ENCODE results near the gene SLC24A1.

Gene SLC24A1

DNA sequence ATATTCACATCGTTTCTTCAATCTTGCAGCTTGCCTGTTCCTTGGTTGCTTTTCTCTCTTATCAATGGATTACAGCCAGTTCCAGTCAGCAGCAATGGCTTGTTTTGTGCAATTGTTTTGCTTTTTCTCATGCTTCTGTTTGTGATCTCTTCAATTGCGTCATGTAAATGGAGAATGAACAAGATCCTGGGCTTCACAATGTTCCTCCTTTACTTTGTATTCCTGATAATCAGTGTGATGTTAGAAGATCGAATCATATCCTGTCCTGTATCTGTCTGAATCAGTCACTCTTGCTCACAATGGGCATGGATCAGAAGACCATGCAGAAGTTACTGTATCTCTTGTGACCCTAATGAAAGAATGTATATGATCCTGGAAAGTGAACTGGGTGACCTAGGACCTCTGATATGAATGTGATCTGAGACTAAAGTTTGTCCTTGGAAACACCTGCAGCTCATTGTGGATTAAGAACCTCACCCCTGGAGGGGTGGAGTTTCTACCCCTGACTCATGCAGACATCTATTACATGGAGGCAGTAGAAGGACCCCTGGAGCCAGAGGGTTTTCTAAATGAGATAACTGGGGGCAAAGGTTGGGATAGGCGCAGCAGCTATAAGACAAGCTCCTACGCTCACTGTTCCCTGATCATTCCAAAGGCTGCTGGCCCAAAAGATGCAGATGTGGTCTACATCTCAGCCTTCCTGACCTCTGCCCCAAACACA lies 32.2 kb downstream of the SLC24A1 start:
- no peak for DNase-seq

DNA sequence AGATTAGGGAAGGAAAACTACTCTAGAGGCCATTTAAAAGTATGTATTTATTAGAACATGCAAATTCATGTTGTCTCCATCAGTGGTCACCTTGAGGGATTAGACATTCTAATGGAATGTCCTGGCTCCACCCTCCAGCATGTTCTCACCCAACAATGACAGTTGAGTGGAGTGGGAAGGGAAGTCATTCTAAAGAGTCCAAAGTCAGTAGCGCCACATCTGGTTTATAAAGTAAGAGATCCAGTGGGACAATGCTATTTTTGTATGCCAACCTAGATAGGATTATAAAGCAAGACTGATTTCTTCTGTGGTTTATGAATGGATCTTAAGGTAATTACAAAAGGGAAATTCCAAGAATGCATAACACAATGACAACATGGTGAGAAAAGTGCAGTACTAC lies 33.3 kb downstream of the SLC24A1 start:
- DNase-seq, result no peak

DNA sequence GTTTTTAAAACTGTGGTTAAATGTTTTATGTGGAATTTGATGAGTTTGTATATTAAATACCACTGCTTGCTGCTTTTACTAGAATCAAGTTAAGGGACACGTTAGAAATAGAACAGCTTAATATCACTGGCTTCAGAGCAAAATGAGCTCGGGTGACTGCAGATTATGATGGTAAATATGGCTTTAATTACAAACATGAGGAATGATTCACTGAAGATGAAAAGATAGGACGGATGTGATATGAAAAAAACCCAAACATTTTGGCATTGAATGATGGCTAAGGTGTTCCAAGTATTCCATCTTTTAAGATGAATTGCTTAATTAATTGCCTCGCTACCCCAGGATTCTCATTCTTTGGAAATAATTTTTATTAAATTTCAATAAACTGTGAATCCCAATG lies 33.7 kb downstream of the SLC24A1 start:
- DNase-seq, result no peak

DNA sequence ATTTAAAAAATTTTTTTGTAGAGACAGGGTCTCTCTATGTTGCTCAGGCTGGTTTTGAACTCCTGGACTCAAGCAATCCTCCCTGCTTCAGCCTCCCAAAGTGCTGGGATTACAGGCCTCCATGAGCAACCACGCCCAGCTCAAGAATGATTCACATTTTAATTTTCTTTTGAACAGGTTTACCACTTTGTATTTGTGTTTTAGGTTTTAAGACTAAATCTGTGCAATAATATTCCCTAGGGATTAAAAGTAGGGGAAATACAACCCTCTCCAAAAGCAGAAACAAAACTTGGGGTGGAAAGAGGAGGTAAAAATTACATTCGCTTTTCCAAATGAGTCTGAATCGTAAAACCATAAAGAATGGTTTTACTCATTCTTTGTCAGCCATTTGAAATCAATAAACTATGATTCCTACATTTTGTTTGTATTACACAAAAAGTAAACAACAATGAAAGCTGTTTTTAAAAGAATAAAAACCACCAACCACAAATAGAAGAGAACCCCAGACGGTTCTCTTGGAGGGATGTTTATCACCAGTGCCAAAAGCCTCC lies 37.8 kb downstream of the SLC24A1 start:
- no peak for DNase-seq

DNA sequence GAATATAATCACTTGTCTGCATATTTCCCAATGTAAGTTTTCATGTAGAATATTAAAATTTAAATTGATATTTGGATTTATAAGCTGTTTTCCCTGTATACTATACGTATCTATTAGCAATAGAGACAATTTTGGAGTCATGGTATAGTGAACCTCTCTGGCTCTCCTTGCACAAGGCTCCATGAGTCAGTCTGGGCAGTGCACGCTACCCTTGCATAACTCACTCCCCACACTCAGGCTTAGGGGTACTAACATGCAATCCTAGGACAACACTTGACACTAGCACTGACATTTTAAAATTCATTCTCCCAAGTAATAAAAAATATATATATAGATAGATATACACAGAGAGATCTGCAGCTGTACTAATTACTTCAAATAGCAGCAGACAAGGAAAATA lies 39.2 kb downstream of the SLC24A1 start:
- no peak for DNase-seq

DNA sequence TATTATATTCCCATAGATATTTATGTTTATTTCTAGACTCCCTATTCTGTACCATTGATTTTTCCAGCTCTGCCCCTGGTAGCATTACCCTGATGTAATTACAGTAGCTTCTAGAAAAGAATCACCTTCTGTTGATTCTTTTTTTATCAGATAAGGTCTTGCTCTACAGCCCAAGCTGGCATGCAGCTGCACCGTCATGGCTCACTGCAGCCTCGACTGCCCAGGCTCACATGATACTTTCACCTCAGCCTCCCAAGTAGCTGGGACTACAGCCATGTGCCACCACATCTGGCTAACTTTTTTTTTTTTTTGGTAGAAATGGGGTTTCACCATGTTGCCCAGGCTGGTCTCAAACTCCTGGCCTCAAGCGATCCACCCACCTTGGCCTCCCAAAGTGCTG lies 41.8 kb downstream of the SLC24A1 start:
- DNase-seq, result no peak

DNA sequence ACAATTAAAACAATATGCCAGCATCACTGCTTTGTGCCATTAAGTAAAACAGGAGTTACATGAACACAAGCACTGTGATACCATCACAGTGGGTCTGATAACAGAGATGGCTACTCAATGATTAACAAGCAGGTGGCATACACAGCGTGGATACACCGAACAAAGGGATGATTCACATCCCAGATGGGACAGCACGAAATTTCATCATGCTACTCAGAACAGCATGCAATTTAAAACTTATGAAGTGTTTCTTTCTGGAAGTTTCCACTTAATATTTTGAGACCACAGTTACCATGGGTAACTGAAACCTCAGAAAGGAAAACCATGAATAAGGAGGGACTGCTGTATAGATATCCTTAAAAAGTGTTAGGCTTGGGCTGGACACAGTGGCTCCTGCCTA lies 44.5 kb downstream of the SLC24A1 start:
- DNase-seq, result no peak

DNA sequence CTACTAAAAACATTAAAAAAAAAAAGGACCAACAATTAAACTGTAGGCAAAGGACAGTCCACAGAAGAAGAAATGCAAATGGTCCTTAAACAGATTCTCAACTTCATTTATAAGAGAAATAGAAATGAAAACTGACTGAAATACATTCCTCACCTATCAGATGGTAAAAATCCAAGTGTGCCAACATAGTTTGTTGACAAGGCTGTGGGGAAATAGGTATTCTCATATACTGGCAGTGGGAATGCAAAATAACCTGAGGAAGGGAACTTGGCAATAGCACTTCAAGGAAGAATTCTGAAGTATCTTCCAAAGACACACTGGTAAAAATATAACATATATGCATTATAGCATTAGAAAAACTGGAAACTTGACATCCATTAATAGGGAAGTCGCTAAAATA lies 53.8 kb downstream of the SLC24A1 start:
- no peak for DNase-seq

DNA sequence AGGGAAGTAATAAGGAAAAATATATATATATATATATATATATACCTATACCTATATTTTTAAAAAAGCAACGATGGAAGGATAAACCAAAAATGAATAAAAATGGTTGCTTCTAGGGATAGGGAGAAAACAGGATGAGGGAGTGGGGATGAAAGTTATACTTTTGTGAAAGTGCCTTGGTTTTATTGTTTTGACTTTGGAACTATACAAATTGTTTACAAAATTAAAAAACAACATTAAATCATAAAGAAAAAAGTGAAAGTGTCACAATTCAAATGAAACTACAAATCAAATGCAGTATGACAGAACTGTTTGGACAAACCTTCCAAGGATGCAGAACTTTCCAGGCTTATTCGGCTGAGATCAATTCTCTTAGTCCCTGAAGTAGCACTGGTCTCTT lies 54.4 kb downstream of the SLC24A1 start:
- no peak for DNase-seq

DNA sequence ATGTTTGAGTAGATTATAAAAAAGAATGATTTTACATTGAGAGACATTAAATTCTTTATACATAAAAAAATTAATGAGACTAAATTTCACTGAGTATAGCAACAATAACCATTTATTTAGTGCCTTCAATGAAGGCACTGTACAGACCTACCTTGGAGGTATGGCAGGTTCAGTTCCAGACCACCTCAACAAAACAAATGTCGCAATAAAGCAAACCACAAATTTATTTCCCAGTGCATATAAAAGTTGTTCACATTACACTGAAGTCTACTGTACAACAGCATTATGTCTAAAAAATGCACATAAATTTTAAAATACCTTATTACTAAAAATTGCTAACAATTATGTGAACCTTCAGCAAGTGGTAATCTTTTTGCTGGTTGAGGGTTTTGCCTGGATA lies 58.8 kb downstream of the SLC24A1 start:
- no peak for DNase-seq

DNA sequence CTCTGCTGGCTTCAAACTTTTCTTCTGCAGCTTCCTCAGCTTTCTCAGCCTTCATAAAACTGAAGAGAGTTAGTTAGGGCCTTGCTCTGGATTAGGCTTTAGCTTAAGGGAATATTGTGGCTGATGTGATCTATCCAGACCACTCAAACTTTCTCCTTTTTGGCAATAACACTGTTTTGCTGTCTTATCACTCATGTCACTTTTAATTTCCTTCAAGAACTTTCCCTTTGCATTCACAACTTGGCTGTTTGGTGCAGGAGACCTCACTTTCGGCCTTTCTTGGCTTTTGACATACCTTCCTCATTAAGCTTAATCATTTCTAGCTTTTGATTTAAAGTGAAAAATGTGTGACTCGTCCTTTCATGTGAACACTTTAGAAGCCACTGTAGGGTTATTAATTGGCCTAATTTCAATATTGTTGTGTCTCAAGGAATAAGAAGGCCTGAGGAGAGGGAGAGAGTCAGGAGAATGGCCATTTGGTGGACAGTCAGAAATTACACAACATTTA lies 60.7 kb downstream of the SLC24A1 start:
- no peak for DNase-seq

DNA sequence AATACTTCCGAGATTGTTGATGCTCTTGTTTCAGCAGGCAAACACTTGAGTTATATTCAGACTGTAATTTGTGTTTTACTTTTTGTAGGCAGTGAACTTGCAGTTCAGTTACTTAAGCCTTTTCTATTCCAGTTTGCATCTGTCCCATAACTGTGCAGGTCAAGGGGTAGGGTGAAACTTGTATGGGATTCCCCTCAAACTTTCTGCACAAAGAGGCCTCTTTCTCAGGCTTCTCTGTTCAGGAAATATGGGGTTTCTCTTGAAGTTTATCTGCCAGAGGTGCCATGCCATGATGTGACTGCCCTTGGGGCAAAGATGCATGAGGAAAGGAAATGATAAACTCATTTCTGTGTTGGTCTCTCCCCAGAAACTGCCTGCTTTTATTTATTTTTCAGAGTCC lies 66.7 kb downstream of the SLC24A1 start:
- no peak for DNase-seq

DNA sequence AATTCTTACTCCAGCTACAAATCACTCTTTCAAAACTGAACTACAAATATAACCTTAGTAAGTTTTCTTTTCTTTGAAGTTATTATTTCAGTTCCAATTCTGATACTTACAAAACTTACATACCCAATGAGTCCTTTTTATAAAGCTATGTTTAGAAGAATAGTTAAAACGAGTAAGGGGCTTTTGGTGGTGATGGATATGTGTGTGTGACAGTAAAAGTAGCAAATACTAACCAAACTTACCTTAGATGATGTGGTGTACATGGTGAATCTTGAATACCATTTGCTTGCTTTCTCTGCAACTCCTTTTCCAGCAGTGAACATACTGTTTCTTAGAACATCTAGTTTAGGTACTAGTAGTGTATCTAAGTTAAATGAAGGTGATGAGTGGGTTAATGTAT lies 68.4 kb downstream of the SLC24A1 start:
- no peak for DNase-seq

DNA sequence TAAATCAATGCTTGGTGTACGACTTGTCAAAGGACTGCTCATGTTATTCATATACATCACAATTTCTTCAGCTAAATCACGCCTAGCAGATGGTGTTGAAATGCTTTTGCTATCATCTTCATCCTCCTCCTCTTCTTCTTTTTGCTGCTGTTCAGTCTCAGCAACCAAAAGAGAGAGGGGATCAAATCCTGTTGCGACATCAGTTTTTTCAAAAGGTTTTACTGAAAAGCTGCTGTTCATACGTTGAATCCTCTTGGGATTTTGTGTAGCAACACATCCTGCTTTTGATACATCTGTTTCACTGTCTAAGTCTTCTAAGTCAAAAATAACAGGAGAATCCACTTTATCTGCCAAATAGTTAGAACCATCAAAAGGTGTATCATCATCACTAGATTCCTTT lies 69.0 kb downstream of the SLC24A1 start:
- DNase-seq, result no peak

DNA sequence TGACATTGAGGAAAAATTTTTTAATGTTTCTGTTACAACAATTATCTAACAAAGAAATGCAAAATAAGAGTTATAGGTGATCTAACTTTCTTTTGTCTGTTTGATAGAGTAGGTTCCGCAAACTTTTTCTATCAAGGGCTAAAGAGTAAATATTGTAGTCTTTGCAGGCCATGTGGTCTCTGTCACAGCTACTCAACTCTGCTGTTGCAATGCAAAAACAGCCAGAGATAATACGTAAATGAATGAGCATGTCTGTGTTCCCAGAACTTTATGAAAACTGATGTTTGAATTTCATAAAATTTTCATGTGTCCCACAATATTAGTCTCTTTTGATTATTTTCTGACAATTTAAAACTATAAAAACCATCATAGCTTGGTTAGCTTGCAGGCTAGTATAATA lies 73.3 kb downstream of the SLC24A1 start:
- no peak for DNase-seq

All from NCI-H345 (cell line).